ENCODE measurements around the gene ZNF138. TPM values are rescaled to one million over a fixed set of nuclear protein-coding genes. Genes with fewer than 3 reads are reported as not detected.

ZNF138 gene
- polyA plus RNA-seq, 1 donor (not counting 4 experiments of a cell fraction or from before 2014, with no cell fraction given): 6.3 TPM

DNA sequence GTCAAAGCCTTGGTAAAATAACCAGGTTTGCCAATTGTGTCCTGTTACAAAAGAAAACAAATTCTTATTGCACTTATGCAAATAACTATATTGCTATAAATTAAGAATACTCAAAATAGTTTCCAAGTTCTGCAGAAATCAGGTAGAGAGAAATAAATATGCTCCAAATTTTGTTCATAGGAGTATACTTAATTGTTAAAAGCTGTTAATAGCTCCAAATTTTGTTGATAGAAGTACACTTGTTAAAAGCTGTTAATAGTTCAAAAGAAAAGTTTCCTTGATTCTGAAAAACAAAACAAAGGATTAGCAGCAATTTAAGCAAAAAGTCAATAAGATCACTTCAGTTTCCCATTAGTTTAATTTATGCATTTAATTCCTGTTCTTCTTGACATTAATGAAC is 46.4 kb upstream of the ZNF138 start:
- dilution Hi-C loops (cut with MboI; ENCODE audit: extremely low pct_ligation_motif_present, low sequenced_read_pairs): no loop called here
- Histone ChIP-seq H3K36me3 (ENCODE audit: control insufficient read depth in 2 of 2, extremely low read depth in 1 of 2, insufficient read depth in 2 of 2, low read length in 2 of 2) (no peaks in the 10 kb centered on the region), H2AFZ (ENCODE audit: control insufficient read depth, low read length) (no peak overlapping the region), H3K4me3 (ENCODE audit: control insufficient read depth in 2 of 3, extremely low read depth in 1 of 3, insufficient read depth in 2 of 3, low read depth in 1 of 3, low read length in 3 of 3) (no peak overlapping the region), H4K20me1 (ENCODE audit: control insufficient read depth, extremely low read depth, insufficient read depth, low read length) (no peaks in the 10 kb centered on the region), H3K4me2 (ENCODE audit: control insufficient read depth, extremely low read depth, insufficient read depth, low read depth, low read length) (no peak overlapping the region), H3K4me1 (ENCODE audit: control insufficient read depth, extremely low read depth, insufficient read depth, low read length) (no peaks in the 10 kb centered on the region), H3K9me3 (ENCODE audit: control insufficient read depth, low read depth, low read length) (no peaks in the 10 kb centered on the region), H3K27me3 (ENCODE audit: control insufficient read depth, extremely low read depth, insufficient read depth, low read length) (no peaks in the 10 kb centered on the region), H3K9me1 (ENCODE audit: control insufficient read depth, extremely low read depth, insufficient read depth, low read length) (no peaks in the 10 kb centered on the region), H3K9ac (ENCODE audit: control insufficient read depth, extremely low read depth, insufficient read depth, low read length) (no peak overlapping the region), H3K79me2 (ENCODE audit: control insufficient read depth, insufficient read depth, low read length) (no peaks in the 10 kb centered on the region), H3K27ac (ENCODE audit: control insufficient read depth, insufficient read depth, low read length) (no peak overlapping the region)
- DNase-seq (ENCODE audit: low read depth, low spot score) (no peak), FAIRE-seq (no peak)
- TF ChIP-seq EZH2 (IDR thresholded peaks at IDR 0.05; ENCODE audit: low read length): no peak

DNA sequence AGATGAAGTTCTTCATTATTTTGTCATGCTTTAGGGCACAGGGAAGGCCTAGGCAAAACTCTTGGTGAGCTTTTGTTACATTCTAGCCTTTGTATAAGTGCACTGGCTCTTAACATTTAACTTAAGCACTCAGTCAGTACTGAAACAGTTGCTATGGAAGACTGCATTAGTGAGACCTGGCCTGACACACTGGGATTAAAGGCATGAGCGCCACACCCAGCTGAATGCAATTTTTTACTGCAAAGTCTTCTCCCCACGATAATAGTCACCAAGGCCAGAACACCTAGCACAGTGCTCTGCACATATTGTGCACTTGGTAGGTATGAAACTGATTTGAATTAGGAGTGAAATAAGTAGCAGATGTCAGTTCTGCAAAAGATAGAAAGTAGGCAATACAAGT is 41.2 kb upstream of the ZNF138 start:
- H4K20me1 ChIP-seq (ENCODE audit: control insufficient read depth, extremely low read depth, insufficient read depth, low read length): no peaks in the 10 kb centered on the region
- FAIRE-seq: no peak
- H3K9me1 ChIP-seq (ENCODE audit: control insufficient read depth, extremely low read depth, insufficient read depth, low read length): no peaks in the 10 kb centered on the region
- H3K9ac ChIP-seq (ENCODE audit: control insufficient read depth, extremely low read depth, insufficient read depth, low read length): no peak overlapping the region
- H3K9me3 ChIP-seq (ENCODE audit: control insufficient read depth, low read depth, low read length): no peaks in the 10 kb centered on the region
- no peaks in the 10 kb centered on the region for H3K27me3 ChIP-seq (ENCODE audit: control insufficient read depth, extremely low read depth, insufficient read depth, low read length)
- H3K27ac ChIP-seq (ENCODE audit: control insufficient read depth, insufficient read depth, low read length): no peak overlapping the region
- TF ChIP-seq, protein P1, sequence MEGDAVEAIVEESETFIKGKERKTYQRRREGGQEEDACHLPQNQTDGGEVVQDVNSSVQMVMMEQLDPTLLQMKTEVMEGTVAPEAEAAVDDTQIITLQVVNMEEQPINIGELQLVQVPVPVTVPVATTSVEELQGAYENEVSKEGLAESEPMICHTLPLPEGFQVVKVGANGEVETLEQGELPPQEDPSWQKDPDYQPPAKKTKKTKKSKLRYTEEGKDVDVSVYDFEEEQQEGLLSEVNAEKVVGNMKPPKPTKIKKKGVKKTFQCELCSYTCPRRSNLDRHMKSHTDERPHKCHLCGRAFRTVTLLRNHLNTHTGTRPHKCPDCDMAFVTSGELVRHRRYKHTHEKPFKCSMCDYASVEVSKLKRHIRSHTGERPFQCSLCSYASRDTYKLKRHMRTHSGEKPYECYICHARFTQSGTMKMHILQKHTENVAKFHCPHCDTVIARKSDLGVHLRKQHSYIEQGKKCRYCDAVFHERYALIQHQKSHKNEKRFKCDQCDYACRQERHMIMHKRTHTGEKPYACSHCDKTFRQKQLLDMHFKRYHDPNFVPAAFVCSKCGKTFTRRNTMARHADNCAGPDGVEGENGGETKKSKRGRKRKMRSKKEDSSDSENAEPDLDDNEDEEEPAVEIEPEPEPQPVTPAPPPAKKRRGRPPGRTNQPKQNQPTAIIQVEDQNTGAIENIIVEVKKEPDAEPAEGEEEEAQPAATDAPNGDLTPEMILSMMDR (optimal IDR thresholded peaks at IDR 0.05 in 1 of 3, IDR thresholded peaks at IDR 0.05 in 1 of 3, conservative IDR thresholded peaks at IDR 0.05 in 1 of 3; ENCODE audit: extremely low read depth in 1 of 3, insufficient read depth in 2 of 3, low read length in 3 of 3): no peak
- TF ChIP-seq EZH2 (IDR thresholded peaks at IDR 0.05; ENCODE audit: low read length): no peak
- no peak for DNase-seq (ENCODE audit: low read depth, low spot score)
- no peaks in the 10 kb centered on the region for H3K79me2 ChIP-seq (ENCODE audit: control insufficient read depth, insufficient read depth, low read length)
- no peaks in the 10 kb centered on the region for H3K36me3 ChIP-seq (ENCODE audit: control insufficient read depth in 2 of 2, extremely low read depth in 1 of 2, insufficient read depth in 2 of 2, low read length in 2 of 2)
- no peaks in the 10 kb centered on the region for H3K4me1 ChIP-seq (ENCODE audit: control insufficient read depth, extremely low read depth, insufficient read depth, low read length)
- H3K4me3 ChIP-seq (ENCODE audit: control insufficient read depth in 2 of 3, extremely low read depth in 1 of 3, insufficient read depth in 2 of 3, low read depth in 1 of 3, low read length in 3 of 3): no peak overlapping the region
- H3K4me2 ChIP-seq (ENCODE audit: control insufficient read depth, extremely low read depth, insufficient read depth, low read depth, low read length): no peak overlapping the region
- dilution Hi-C loops (cut with MboI; ENCODE audit: extremely low pct_ligation_motif_present, low sequenced_read_pairs): no loop called here
- H2AFZ ChIP-seq (ENCODE audit: control insufficient read depth, low read length): no peak overlapping the region

DNA sequence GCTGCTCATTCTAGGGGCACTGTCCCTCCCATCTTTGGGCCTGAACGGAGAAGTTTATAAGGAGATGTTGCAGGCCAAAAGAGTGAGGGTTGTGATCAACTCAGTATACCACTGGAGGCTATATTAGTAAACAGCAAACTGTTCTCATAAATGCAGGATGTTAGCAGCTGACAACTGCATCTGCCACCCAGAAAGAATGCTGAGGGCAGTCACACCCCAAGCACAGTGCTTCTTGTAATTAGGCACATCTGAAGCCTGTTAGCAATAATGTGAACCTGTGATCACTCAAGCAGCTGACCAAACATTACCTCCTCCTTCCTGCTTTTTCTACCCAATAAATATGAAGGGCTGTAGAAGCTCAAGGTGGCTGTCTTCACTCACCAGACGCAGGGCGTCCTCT is 38.4 kb upstream of the ZNF138 start:
- H3K27me3 ChIP-seq (ENCODE audit: control insufficient read depth, extremely low read depth, insufficient read depth, low read length): no peaks in the 10 kb centered on the region
- DNase-seq (ENCODE audit: low read depth, low spot score) (no peak), FAIRE-seq (no peak)
- no peak for TF ChIP-seq EZH2 (IDR thresholded peaks at IDR 0.05; ENCODE audit: low read length)
- TF ChIP-seq, protein P1 (optimal IDR thresholded peaks at IDR 0.05 in 1 of 3, IDR thresholded peaks at IDR 0.05 in 1 of 3, conservative IDR thresholded peaks at IDR 0.05 in 1 of 3; ENCODE audit: extremely low read depth in 1 of 3, insufficient read depth in 2 of 3, low read length in 3 of 3): no peak
- H3K9me1 ChIP-seq (ENCODE audit: control insufficient read depth, extremely low read depth, insufficient read depth, low read length): no peaks in the 10 kb centered on the region
- H3K4me2 ChIP-seq (ENCODE audit: control insufficient read depth, extremely low read depth, insufficient read depth, low read depth, low read length): no peak overlapping the region
- H3K9ac ChIP-seq (ENCODE audit: control insufficient read depth, extremely low read depth, insufficient read depth, low read length): no peak overlapping the region
- H2AFZ ChIP-seq (ENCODE audit: control insufficient read depth, low read length): no peak overlapping the region
- H3K4me3 ChIP-seq (ENCODE audit: control insufficient read depth in 2 of 3, extremely low read depth in 1 of 3, insufficient read depth in 2 of 3, low read depth in 1 of 3, low read length in 3 of 3): no peak overlapping the region
- H3K4me1 ChIP-seq (ENCODE audit: control insufficient read depth, extremely low read depth, insufficient read depth, low read length): no peaks in the 10 kb centered on the region
- dilution Hi-C loops (cut with MboI; ENCODE audit: extremely low pct_ligation_motif_present, low sequenced_read_pairs): no loop called here
- H3K79me2 ChIP-seq (ENCODE audit: control insufficient read depth, insufficient read depth, low read length): no peaks in the 10 kb centered on the region
- no peak overlapping the region for H3K27ac ChIP-seq (ENCODE audit: control insufficient read depth, insufficient read depth, low read length)
- H3K9me3 ChIP-seq (ENCODE audit: control insufficient read depth, low read depth, low read length): no peaks in the 10 kb centered on the region
- H3K36me3 ChIP-seq (ENCODE audit: control insufficient read depth in 2 of 2, extremely low read depth in 1 of 2, insufficient read depth in 2 of 2, low read length in 2 of 2): no peaks in the 10 kb centered on the region
- no peaks in the 10 kb centered on the region for H4K20me1 ChIP-seq (ENCODE audit: control insufficient read depth, extremely low read depth, insufficient read depth, low read length)

Measured in keratinocyte (primary cell).